Lower leg skin (tissue), 3 donors: Measurements from ENCODE around the gene ZNF726.
"Not testable (repeated sequence)": the region's sequence is repeated elsewhere in the genome, so short reads cannot be mapped to it uniquely, and the experiment has no call there.

Experiments
- CTCF ChIP-seq, 3 donors: fragments of 450-650 bp; IDR thresholded peaks; one replicate each; pipeline ENCODE4 v1.5.1; 2016; ENCODE audit warnings: antibody characterized with exemption in 3 of 3, mild to moderate bottlenecking in 3 of 3, moderate library complexity in 2 of 3
- POLR2A ChIP-seq, 2 donors: fragments of 450-650 bp; IDR thresholded peaks; one replicate each; pipeline ENCODE4 v1.6.1; 2016 to 2017; ENCODE audit warnings: antibody characterized with exemption in 2 of 2, mild to moderate bottlenecking in 1 of 2, moderate library complexity in 1 of 2

- TF ChIP-seq POLR2A, CTCF (IDR thresholded peaks at IDR 0.05): not testable (repeated sequence)
Observed at GRCh38 chr19:23976631-23977030, 61.9 kb downstream of the ZNF726 start.
